Stimulated activated CD8-positive, alpha-beta memory T cell treated with anti-CD3 and anti-CD28 coated beads, Interleukin-12 subunit alpha, Interleukin-12 subunit beta, amount 100 ng/mL, for 24 hours (primary cell): ENCODE results near the gene MRM3.
"Not testable (repeated sequence)": the region's sequence is repeated elsewhere in the genome, so short reads cannot be mapped to it uniquely, and the experiment has no call there.

Source experiments
- DNase-seq: peaks from one replicate; pipeline ENCODE4 v3.0.0-alpha.2; 2020; ENCODE audit errors: extremely low read depth

Gene MRM3

GRCh38 chr17:781805-782731 is at the start of gene MRM3, which contains the start of gene GLOD4:
Gene MRM3, plus strand, starts transcription at chr17:782353. Its CDS starts 26 bp downstream, at chr17:782379.
Gene GLOD4, minus strand, starts transcription at chr17:782280. Its CDS starts 25 bp downstream, at chr17:782255.
- peak; percentile 83 for DNase-seq

GRCh38 chr17:732902-733720 is 49.0 kb upstream of the MRM3 start:
- no peak for DNase-seq

GRCh38 chr17:733743-734142 is 48.4 kb upstream of the MRM3 start:
- no peak for DNase-seq

- no peak for DNase-seq
These were observed 44.5 kb upstream of the MRM3 start for GRCh38 chr17:737561-738113.

- DNase-seq, result no peak
These were observed 41.7 kb upstream of the MRM3 start for GRCh38 chr17:740240-741017.

GRCh38 chr17:742147-742793 is 39.9 kb upstream of the MRM3 start:
- DNase-seq, result no peak

- DNase-seq, result no peak
These were observed 39.0 kb upstream of the MRM3 start for GRCh38 chr17:743139-743538.

GRCh38 chr17:744937-745336 is 37.2 kb upstream of the MRM3 start:
- DNase-seq, result no peak

- DNase-seq, result no peak
These were observed 36.7 kb upstream of the MRM3 start for GRCh38 chr17:745406-745805.

GRCh38 chr17:746181-746580 is 36.0 kb upstream of the MRM3 start:
- DNase-seq, result no peak

- DNase-seq, result no peak
These were observed 35.1 kb upstream of the MRM3 start for GRCh38 chr17:746783-747629.

- DNase-seq, result not testable (repeated sequence)
These were observed 33.5 kb upstream of the MRM3 start for GRCh38 chr17:748604-749003.

GRCh38 chr17:749359-749758 is 32.8 kb upstream of the MRM3 start:
- DNase-seq, result not testable (repeated sequence)

- no peak for DNase-seq
These were observed 31.6 kb upstream of the MRM3 start for GRCh38 chr17:750431-751037.

GRCh38 chr17:751269-752001 is 30.7 kb upstream of the MRM3 start:
- no peak for DNase-seq

GRCh38 chr17:752002-752619 is 30.0 kb upstream of the MRM3 start, which contains the start of gene GEMIN4:
Gene GEMIN4, minus strand, starts transcription at chr17:752264. Its CDS starts 122 bp downstream, at chr17:752142.
- DNase-seq, result peak; percentile 89

- no peak for DNase-seq
These were observed 29.4 kb upstream of the MRM3 start for GRCh38 chr17:752620-753219.

GRCh38 chr17:753418-753817 is 28.7 kb upstream of the MRM3 start:
- DNase-seq, result no peak
